Neuronal stem cell (in vitro differentiated cells): ENCODE data around the gene EML4.

Source experiments
- DNase-seq: peaks from one replicate; pipeline ENCODE4 v3.0.0-alpha.2; 2013; ENCODE audit warnings: low spot score
- H2AFZ ChIP-seq: one replicate; pipeline ENCODE4 v1.6.1; 2013; ENCODE audit warnings: mild to moderate bottlenecking, low read length, inconsistent platforms
- H2AK5ac ChIP-seq: 2 replicates; pipeline ENCODE4 v1.6.1; 2013; ENCODE audit warnings: low read depth, mild to moderate bottlenecking, inconsistent platforms, low read length, moderate library complexity, mixed read lengths
- H2BK120ac ChIP-seq: 2 replicates; pipeline ENCODE4 v1.6.1; 2013; ENCODE audit warnings: low read depth, mild to moderate bottlenecking, inconsistent platforms, low read length, moderate library complexity, mixed read lengths
- H2BK12ac ChIP-seq: one replicate; pipeline ENCODE4 v1.6.1; 2013; ENCODE audit warnings: low read length, inconsistent platforms
- H2BK15ac ChIP-seq: 2 replicates; pipeline ENCODE4 v1.6.1; 2013; ENCODE audit warnings: mild to moderate bottlenecking, low read length, inconsistent platforms, mixed read lengths
- H2BK5ac ChIP-seq: one replicate; pipeline ENCODE4 v1.6.1; 2013; ENCODE audit warnings: inconsistent platforms, mild to moderate bottlenecking, low read length, moderate library complexity
- H3K14ac ChIP-seq: one replicate; pipeline ENCODE4 v1.6.1; 2013; ENCODE audit warnings: low read length, inconsistent platforms
- H3K18ac ChIP-seq: 2 replicates; pipeline ENCODE4 v1.6.1; 2013; ENCODE audit warnings: low read length, inconsistent platforms
- H3K23ac ChIP-seq: 2 replicates; pipeline ENCODE4 v1.6.1; 2013; ENCODE audit warnings: low read depth, mild to moderate bottlenecking, mixed read lengths, low read length, inconsistent platforms; ENCODE audit not compliant: poor library complexity
- H3K27ac ChIP-seq: replicated peaks from 3 replicates; pipeline ENCODE4 v1.5.1; 2013; ENCODE audit warnings: low read length, inconsistent platforms
- H3K27me3 ChIP-seq, 3 experiments: 2 replicates each; pipeline ENCODE4 v1.6.1; 2013; ENCODE audit warnings: low read length in 3 of 3, mild to moderate bottlenecking in 2 of 3, inconsistent platforms in 1 of 3, low read depth in 1 of 3, mixed read lengths in 1 of 3, moderate library complexity in 1 of 3; ENCODE audit not compliant: control insufficient read depth in 3 of 3, insufficient read depth in 3 of 3
- H3K36me3 ChIP-seq, 2 donors: replicated peaks in 1 of 2; 2 replicates each; pipeline ENCODE4 v1.6.1; 2013; ENCODE audit warnings: low read length in 2 of 2; ENCODE audit not compliant: control insufficient read depth in 2 of 2, insufficient read depth in 2 of 2
- H3K4ac ChIP-seq: 2 replicates; pipeline ENCODE4 v1.6.1; 2013; ENCODE audit warnings: inconsistent platforms, mild to moderate bottlenecking, low read length, moderate library complexity
- H3K4me1 ChIP-seq, 2 donors: 1 replicate in 1 of 2; 2 replicates in 1 of 2; pipeline ENCODE4 v1.6.1; 2013; ENCODE audit warnings: low read length in 2 of 2, low read depth in 1 of 2; ENCODE audit not compliant: control insufficient read depth in 2 of 2, insufficient read depth in 1 of 2
- H3K4me2 ChIP-seq: one replicate; pipeline ENCODE4 v1.6.1; 2013; ENCODE audit warnings: mild to moderate bottlenecking, low read length, inconsistent platforms; ENCODE audit not compliant: insufficient read depth, poor library complexity, severe bottlenecking
- H3K4me3 ChIP-seq, 2 donors: 2 replicates each; pipeline ENCODE4 v1.5.1; 2013; ENCODE audit warnings: low read length in 2 of 2, mild to moderate bottlenecking in 2 of 2, inconsistent platforms in 1 of 2, moderate library complexity in 1 of 2
- H3K79me1 ChIP-seq: one replicate; pipeline ENCODE4 v1.6.1; 2013; ENCODE audit warnings: low read depth, mild to moderate bottlenecking, inconsistent platforms, low read length, moderate library complexity
- H3K9ac ChIP-seq: one replicate; pipeline ENCODE4 v1.6.1; 2013; ENCODE audit warnings: mild to moderate bottlenecking, low read depth, low read length, inconsistent platforms; ENCODE audit not compliant: poor library complexity
- H3K9me3 ChIP-seq, 2 donors: replicated peaks in 1 of 2; 2 replicates each; pipeline versions ENCODE3 to v1.6.1; 2013; ENCODE audit warnings: low read length in 2 of 2, mild to moderate bottlenecking in 2 of 2, inconsistent platforms in 1 of 2, low read depth in 1 of 2, mixed read lengths in 1 of 2, moderate library complexity in 1 of 2; ENCODE audit not compliant: control insufficient read depth in 2 of 2, insufficient read depth in 1 of 2
- H4K8ac ChIP-seq: one replicate; pipeline ENCODE4 v1.6.1; 2013; ENCODE audit warnings: low read depth, mild to moderate bottlenecking, inconsistent platforms, low read length, moderate library complexity
- H4K91ac ChIP-seq: one replicate; pipeline ENCODE4 v1.6.1; 2013; ENCODE audit warnings: low read length, low read depth, mild to moderate bottlenecking, inconsistent platforms; ENCODE audit not compliant: poor library complexity
- WGBS, 2 donors: extraction: QIAGEN DNeasy Blood & Tissue Kit; methylation state at CpG; one replicate each; pipeline ENCODE4 v1.1.7; 2013; ENCODE audit warnings: missing lambda C conversion rate in 2 of 2, mixed read lengths in 1 of 2; ENCODE audit not compliant: insufficient read length in 2 of 2, insufficient replicate concordance in 1 of 2; ENCODE audit errors: extremely low coverage in 2 of 2; 5-methylcytosine and 5-hydroxymethylcytosine counted together

Gene EML4

GRCh38 chr2:42297322-42297936 is 128.3 kb downstream of the EML4 start:
- no peak overlapping the region for H2BK120ac ChIP-seq
- H2AFZ ChIP-seq = no peak overlapping the region
- DNase-seq = no peak
- H3K14ac ChIP-seq = no peak overlapping the region
- no peak overlapping the region for H4K8ac ChIP-seq
- no peaks in the 10 kb centered on the region for H3K27me3 ChIP-seq
- H3K79me1 ChIP-seq = no peaks in the 10 kb centered on the region
- no peak overlapping the region for H3K4ac ChIP-seq
- no peaks in the 10 kb centered on the region for H3K9me3 ChIP-seq
- H3K4me1 ChIP-seq = no peaks in the 10 kb centered on the region
- H2BK15ac ChIP-seq = no peak overlapping the region
- no peak overlapping the region for H3K4me3 ChIP-seq
- H3K23ac ChIP-seq = no peak overlapping the region
- no peak overlapping the region for H2BK5ac ChIP-seq
- no peak overlapping the region for H2BK12ac ChIP-seq
- no peak overlapping the region for H3K18ac ChIP-seq
- no peak overlapping the region for H4K91ac ChIP-seq
- no peak overlapping the region for H3K9ac ChIP-seq
- H3K27ac ChIP-seq = no peak overlapping the region
- H2AK5ac ChIP-seq = no peak overlapping the region
- peaks cover 14 to 94% of the 10 kb centered on the region in 2 donors for H3K36me3 ChIP-seq
- H3K4me2 ChIP-seq = no peak overlapping the region
- WGBS, 2 donors = no CpG with 5 or more reads among the region's 2 CpGs

- Histone ChIP-seq H4K91ac (no peak overlapping the region), H3K4me1 (no peaks in the 10 kb centered on the region), H3K18ac (no peak overlapping the region), H3K9ac (no peak overlapping the region), H2BK120ac (no peak overlapping the region), H2AFZ (no peak overlapping the region), H3K27ac (no peak overlapping the region), H2BK15ac (no peak overlapping the region), H3K4ac (no peak overlapping the region), H3K36me3 (peaks cover 15 to 94% of the 10 kb centered on the region in 2 donors), H3K27me3 (no peaks in the 10 kb centered on the region), H2AK5ac (no peak overlapping the region), H4K8ac (no peak overlapping the region), H3K23ac (no peak overlapping the region), H3K14ac (no peak overlapping the region), H3K4me3 (no peak overlapping the region), H2BK5ac (no peak overlapping the region), H3K9me3 (no peaks in the 10 kb centered on the region), H3K4me2 (no peak overlapping the region), H2BK12ac (no peak overlapping the region), H3K79me1 (no peaks in the 10 kb centered on the region)
- no CpG with 5 or more reads among the region's 1 CpG for WGBS, 2 donors
- DNase-seq = no peak
Measured at GRCh38 chr2:42298132-42298531, 129.0 kb downstream of the EML4 start.

GRCh38 chr2:42298996-42299754 is 130.0 kb downstream of the EML4 start:
- Histone ChIP-seq H3K18ac (no peak overlapping the region), H2BK120ac (no peak overlapping the region), H3K4ac (no peak overlapping the region), H3K36me3 (peaks cover 19 to 95% of the 10 kb centered on the region in 2 donors), H2BK12ac (no peak overlapping the region), H3K79me1 (no peaks in the 10 kb centered on the region), H3K14ac (no peak overlapping the region), H3K4me1 (no peaks in the 10 kb centered on the region), H2AK5ac (no peak overlapping the region), H2AFZ (no peak overlapping the region), H3K4me3 (no peak overlapping the region), H2BK5ac (no peak overlapping the region), H3K4me2 (no peak overlapping the region), H3K27ac (no peak overlapping the region), H3K23ac (no peak overlapping the region), H2BK15ac (no peak overlapping the region), H3K9me3 (no peaks in the 10 kb centered on the region), H3K27me3 (no peaks in the 10 kb centered on the region), H4K91ac (no peak overlapping the region), H3K9ac (no peak overlapping the region), H4K8ac (no peak overlapping the region)
- no CpG with 5 or more reads among the region's 3 CpGs for WGBS, 2 donors
- DNase-seq = no peak

GRCh38 chr2:42300527-42300926 is 131.4 kb downstream of the EML4 start:
- peaks cover 18 to 95% of the 10 kb centered on the region in 2 donors for H3K36me3 ChIP-seq
- H3K4me2 ChIP-seq = no peak overlapping the region
- no peak overlapping the region for H2BK120ac ChIP-seq
- H3K4me3 ChIP-seq = no peak overlapping the region
- no peaks in the 10 kb centered on the region for H3K9me3 ChIP-seq
- no peak overlapping the region for H2BK15ac ChIP-seq
- no peak overlapping the region for H3K14ac ChIP-seq
- no peak overlapping the region for H3K9ac ChIP-seq
- no peak overlapping the region for H3K18ac ChIP-seq
- H3K4me1 ChIP-seq = no peaks in the 10 kb centered on the region
- H3K23ac ChIP-seq = no peak overlapping the region
- H3K79me1 ChIP-seq = no peaks in the 10 kb centered on the region
- H2AFZ ChIP-seq = no peak overlapping the region
- no peak overlapping the region for H3K27ac ChIP-seq
- H2BK12ac ChIP-seq = no peak overlapping the region
- H4K8ac ChIP-seq = no peak overlapping the region
- no peak overlapping the region for H2BK5ac ChIP-seq
- H2AK5ac ChIP-seq = no peak overlapping the region
- H3K4ac ChIP-seq = no peak overlapping the region
- no peak for DNase-seq
- no peak overlapping the region for H4K91ac ChIP-seq
- no CpG with 5 or more reads among the region's 2 CpGs for WGBS, 2 donors
- no peaks in the 10 kb centered on the region for H3K27me3 ChIP-seq
